22Rv1 (cell line): ENCODE results near the gene VWF.
"Not testable (repeated sequence)": the region's sequence is repeated elsewhere in the genome, so short reads cannot be mapped to it uniquely, and the experiment has no call there.

Experiments
- H3K27ac ChIP-seq: fragments of 450-650 bp; 2 replicates; pipeline ENCODE4 v1.5.1; 2017
- ZFX ChIP-seq: fragments of 450-650 bp; IDR thresholded peaks from 2 replicates; pipeline ENCODE4 v1.6.1; 2017; ENCODE audit warnings: antibody characterized with exemption, borderline replicate concordance
- TF ChIP-seq, protein P1 (sequence below): fragments of 450-650 bp; IDR thresholded peaks from 2 replicates; pipeline ENCODE4 v1.5.1; 2017; ENCODE audit warnings: mild to moderate bottlenecking

Gene VWF

DNA sequence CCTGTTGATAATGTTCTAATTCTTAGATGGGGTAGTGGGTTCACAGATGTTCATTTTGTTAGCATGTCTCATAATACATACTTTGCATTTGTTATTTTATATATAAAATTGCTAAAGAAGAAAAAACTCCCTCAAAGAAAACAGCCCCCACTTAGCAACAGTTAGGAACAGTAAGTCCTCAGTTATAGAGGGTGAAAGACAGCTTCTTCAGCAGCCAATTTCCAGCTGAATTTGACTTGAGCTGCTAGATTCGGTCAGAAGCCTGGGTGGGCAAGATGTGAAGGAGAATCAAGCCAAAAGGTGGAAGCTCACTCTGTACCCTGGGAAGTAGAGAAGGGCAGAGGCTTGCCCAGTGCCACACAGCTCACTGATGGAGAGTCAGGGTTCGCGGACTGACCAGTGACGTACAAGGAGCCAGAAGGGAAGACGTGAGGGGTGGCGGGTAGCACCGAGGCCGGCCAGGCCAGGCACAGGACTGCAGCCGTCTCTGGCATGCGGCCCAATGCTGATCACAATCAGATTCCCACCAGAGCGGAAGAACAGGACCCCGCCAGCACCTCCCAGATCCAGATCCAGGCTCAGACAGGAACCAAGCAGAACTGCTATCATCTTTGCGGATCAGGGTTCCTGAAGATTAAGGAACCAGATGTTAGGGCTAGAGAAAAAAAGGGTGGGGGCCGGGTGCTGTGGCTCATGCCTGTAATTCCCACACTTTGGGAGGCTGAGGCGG, 30.4 kb upstream of the VWF start:
- TF ChIP-seq, protein P1, sequence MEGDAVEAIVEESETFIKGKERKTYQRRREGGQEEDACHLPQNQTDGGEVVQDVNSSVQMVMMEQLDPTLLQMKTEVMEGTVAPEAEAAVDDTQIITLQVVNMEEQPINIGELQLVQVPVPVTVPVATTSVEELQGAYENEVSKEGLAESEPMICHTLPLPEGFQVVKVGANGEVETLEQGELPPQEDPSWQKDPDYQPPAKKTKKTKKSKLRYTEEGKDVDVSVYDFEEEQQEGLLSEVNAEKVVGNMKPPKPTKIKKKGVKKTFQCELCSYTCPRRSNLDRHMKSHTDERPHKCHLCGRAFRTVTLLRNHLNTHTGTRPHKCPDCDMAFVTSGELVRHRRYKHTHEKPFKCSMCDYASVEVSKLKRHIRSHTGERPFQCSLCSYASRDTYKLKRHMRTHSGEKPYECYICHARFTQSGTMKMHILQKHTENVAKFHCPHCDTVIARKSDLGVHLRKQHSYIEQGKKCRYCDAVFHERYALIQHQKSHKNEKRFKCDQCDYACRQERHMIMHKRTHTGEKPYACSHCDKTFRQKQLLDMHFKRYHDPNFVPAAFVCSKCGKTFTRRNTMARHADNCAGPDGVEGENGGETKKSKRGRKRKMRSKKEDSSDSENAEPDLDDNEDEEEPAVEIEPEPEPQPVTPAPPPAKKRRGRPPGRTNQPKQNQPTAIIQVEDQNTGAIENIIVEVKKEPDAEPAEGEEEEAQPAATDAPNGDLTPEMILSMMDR: no peak
- TF ChIP-seq ZFX: no peak
- H3K27ac ChIP-seq: no peak overlapping the region

DNA sequence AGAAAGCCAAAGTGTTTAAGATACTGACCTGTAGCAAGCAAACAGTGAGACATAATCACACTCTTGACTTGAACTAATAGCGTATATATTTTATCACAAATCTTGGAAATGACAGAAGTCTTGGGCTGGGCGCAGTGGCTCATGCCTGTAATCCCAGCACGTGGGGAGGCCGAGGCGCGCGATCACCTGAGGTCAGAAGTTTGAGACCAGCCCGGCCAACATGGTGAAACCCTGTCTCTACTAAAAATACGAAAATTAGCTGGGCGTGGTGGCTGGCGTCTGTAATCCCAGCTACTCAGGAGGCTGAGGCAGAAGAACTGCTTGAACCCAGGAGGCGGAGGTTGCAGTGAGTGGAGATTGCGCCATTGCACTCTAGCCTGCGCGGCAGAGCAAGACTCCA, 24.3 kb upstream of the VWF start:
- not testable (repeated sequence) for H3K27ac ChIP-seq

DNA sequence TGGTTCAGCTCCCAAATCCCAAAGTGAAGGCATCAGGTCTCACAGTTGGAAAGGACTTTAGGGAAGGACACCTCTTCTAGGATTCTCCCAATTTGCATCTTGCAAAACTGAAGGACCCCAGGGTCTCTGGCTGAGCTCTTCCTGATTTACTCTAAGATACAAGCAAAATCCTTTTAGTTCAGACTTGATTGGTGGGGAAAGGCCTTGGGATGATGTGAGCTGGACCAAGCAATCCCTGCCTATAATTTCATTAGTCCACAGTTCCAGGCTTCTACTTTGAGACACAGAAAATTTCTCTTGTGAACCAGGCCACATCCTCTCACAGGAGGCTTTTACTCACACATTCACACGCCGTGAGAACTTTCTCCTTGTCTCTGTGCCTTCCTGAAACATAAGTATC, 23.6 kb upstream of the VWF start:
- no peak overlapping the region for H3K27ac ChIP-seq
- TF ChIP-seq, protein P1: no peak
- no peak for TF ChIP-seq ZFX

DNA sequence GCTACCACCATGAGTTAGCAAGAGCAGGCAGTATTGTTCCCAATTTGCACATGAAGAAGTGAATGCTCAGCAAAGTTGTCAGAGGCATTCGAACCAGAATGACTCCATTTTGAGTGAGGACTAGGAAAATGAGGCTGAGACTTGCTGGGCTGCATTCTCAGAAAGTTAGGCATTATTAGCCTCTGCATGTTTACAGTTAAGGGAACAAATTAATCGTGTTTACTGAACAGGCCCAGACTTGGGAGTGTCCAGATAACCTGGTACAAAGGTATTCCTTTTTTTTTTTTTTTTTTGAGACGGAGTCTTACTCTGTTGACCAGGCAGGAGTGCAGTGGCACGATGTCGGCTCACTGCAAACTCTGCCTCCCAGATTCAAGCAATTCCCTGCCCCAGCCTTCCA, 22.5 kb upstream of the VWF start:
- no peak for TF ChIP-seq ZFX
- TF ChIP-seq, protein P1: no peak
- H3K27ac ChIP-seq: no peak overlapping the region

DNA sequence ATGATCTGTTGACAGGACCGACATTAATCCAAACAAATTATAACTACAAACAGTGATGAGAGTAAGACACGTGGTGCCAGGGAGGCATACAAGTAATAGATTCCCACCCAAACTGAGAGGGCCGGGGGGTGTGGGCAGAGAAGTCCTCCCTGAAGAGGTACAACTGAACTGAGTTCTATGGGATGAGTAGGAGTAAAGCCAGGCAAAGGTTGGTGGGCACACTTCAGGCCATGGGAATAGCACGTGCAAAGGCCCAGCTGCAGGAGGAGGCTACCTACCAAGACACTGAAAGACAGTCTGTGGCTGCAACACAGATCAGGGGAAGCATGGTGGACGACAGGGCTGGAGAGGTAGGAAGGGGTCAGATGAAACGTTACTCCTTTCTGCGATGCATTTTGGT, 22.0 kb upstream of the VWF start:
- TF ChIP-seq, protein P1: no peak
- TF ChIP-seq ZFX: no peak
- no peak overlapping the region for H3K27ac ChIP-seq

DNA sequence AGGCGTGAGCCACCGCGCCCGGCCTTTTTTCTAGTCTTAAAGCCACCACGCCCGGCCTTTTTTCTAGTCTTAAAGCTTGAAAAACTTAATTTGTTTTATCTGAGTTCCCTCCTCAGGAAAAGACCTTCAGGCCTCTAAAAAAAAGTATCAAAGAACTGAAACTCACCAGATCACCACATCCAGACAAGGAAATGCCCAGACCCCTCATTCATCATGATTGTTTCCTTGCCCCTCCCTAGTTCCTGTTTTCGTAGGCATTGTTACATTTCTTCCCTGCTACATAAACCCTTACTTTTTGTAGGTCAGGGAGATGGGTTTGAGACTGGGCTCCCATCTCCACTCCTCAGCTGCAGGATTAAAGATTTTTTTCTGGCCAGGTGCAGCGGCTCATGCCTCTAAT, 21.1 kb upstream of the VWF start:
- H3K27ac ChIP-seq: no peak overlapping the region

DNA sequence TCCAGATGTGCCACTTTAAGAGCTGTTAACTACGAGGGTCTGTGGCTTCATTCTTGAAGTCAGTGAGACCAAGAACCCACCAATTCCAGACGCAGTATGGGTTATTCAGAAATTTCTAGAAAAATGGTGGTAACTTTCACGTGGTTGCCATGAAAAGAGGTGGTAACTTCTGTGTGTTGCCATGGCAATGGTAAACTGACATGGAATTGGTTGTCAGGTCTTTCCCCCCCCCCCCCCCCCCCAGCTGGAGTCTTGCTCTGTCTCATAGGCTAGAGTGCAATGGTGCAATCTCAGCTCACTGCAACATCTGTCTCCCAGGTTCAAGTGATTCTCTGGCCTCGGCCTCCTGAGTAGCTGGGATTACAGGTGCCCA, 18.8 kb upstream of the VWF start:
- TF ChIP-seq, protein P1: no peak
- no peak for TF ChIP-seq ZFX
- H3K27ac ChIP-seq: no peak overlapping the region

More for the DNA sequence above, 21.1 kb upstream of the VWF start:
- TF ChIP-seq, protein P1: no peak
- no peak for TF ChIP-seq ZFX

DNA sequence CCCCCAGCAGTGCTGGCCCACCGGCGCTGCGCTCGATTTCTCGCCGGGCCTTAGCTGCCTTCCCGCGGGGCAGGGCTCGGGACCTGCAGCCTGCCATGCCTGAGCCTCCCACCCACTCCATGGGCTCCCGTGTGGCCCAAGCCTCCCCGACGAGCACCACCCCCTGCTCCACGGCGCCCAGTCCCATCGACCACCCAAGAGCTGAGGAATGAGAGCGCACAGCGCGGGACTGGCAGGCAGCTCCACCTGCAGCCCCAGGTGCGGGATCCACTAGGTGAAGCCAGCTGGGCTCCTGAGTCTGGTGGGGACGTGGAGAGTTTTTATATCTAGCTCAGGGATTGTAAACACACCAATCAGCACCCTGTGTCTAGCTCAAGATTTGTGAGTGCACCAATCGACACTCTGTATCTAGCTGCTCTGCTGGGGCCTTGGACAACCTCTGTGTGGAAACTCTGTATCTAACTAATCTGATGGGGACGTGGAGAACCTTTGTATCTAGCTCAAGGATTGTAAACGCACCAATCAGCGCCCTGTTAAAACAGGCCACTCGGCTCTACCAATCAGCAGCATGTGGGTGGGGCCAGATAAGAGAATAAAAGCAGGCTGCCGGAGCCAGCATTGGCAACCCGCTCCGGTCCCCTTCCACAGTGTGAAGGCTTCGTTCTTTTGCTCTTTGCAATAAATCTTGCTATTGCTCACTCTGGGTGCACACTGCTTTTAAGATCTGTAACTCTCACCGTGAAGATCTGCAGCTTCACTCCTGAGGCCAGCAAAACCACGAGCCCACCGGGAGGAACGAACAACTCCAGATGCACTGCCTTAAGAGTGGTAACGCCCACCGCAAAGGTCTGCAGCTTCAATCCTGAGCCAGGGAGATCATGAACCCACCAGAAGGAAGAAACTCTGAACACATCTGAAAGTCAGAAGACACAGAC, 18.2 kb upstream of the VWF start:
- H3K27ac ChIP-seq: not testable (repeated sequence)

DNA sequence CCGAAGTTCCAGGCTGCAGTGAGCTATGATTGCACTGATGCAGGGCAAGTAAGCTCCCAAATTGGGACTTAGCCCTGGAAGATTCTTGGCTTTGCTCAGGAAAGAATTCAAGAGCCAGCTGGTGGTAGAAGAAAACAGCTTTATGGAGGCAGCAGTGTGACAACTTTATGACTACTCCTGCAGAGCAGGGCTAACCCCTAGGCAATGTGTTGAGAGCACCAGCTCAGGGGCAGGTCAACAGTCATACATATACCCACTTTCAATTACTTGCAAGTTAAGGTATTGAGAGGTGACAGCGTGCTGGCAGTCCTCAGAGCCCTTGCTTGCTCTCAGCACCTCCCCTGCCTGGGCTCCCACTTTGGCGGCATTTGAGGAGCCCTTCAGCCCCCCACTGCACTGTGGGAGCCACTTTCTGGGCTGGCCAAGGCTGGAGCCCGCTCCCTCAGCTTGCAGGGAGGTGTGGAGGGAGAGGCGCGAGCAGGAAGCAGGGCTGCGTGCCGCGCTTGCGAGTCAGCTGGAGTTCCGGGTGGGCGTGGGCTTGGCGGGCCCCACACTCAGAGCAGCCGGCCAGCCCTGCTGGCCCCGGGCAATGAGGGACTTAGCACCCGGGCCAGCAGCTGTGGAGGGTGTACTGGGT, 17.4 kb upstream of the VWF start:
- H3K27ac ChIP-seq: not testable (repeated sequence)
